Measurements from ENCODE around the gene COPG1. TPM values are rescaled to one million over a fixed set of nuclear protein-coding genes. Genes with fewer than 3 reads are reported as not detected.

Gene COPG1
- total RNA-seq, 4 donors from 2014 or later = 77.1 to 95.3 (median 88.6) TPM

DNA sequence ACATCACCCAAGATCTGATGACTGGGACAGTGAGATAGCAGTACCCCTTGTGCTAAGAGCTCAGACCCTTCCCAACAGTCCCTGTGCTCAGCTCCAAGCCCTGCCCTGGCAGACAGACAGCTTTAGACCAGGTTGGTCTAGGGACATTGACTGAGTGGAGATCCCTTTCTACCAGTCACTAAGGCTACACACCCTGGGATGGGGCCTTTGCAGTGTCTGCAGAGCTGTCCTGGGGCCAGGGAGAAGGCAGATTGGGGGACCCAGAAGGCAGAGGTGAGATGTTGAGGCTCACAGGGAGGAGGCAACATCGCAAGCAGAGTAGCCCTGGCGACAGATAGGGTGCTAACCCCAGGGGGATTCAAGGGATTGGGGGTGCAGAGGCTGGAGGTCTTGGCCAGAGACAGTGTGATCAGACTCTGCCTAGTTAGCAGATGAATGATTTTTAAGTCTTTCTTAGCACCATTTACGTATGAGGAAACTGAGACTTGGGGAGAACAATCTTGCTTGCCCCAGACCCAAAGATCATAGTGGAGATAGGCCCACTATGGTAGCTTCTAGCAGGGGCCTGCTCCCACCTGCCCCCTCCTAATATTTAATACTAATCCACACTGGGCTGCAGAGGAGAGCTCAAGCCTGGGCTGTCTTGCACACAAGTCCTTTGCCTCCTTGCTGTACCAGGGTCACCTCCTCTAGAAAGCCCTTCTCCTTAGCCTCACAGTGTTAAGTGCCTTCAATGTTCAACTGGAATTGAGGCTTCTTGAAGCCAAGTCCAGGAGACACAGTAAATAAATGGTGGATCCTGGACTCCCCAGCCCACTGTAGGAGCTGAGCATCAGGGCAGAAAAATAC lies 61.9 kb downstream of the COPG1 start:
- WGBS = 95% methylated on average over 3 of the region's 3 CpGs
- Histone ChIP-seq H3K4me3 (no peak overlapping the region), H3K27ac (no peak overlapping the region), H3K27me3 (no peaks in the 10 kb centered on the region), H3K4me1 (peaks cover 32% of the 10 kb centered on the region), H3K36me3 (no peaks in the 10 kb centered on the region), H3K9me3 (no peaks in the 10 kb centered on the region)
- TF ChIP-seq POLR2A (IDR thresholded peaks at IDR 0.05) = no peak
- peak in 1 of 2 donors; percentile 50 for DNase-seq (ENCODE audit: low spot score in 2 of 2)

DNA sequence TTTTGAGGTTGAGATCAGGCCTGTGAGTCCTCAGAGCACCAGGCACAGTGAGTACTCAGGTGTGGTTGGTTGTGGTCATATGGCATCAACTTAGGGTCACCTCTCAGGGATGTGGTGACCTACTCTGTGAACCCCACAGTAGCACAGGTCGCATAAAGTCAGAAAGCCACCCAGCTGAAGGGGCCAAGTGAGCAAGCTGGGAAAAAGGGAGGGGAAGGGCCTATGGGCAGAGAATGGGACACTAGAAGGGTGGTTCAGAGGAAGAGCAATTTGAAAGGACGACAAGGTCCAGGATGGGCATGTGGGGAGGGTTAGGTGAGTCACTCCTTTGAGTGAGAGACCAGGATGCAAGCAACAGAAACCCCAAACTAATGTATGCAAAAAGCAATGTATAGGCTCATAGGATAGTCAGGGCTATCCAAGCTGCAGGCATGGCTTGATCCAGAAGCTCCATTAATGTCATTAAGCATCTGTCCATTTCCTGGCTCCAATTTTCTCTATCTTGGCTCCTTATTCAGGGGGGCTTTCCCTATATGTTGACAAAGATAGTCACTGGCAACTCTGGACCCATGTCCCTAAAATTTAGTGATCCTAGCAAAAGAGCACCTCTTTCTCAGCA lies 62.7 kb downstream of the COPG1 start:
- no peaks in the 10 kb centered on the region for H3K27me3 ChIP-seq
- 85% methylated on average over 2 of the region's 2 CpGs for WGBS
- TF ChIP-seq, protein P1, sequence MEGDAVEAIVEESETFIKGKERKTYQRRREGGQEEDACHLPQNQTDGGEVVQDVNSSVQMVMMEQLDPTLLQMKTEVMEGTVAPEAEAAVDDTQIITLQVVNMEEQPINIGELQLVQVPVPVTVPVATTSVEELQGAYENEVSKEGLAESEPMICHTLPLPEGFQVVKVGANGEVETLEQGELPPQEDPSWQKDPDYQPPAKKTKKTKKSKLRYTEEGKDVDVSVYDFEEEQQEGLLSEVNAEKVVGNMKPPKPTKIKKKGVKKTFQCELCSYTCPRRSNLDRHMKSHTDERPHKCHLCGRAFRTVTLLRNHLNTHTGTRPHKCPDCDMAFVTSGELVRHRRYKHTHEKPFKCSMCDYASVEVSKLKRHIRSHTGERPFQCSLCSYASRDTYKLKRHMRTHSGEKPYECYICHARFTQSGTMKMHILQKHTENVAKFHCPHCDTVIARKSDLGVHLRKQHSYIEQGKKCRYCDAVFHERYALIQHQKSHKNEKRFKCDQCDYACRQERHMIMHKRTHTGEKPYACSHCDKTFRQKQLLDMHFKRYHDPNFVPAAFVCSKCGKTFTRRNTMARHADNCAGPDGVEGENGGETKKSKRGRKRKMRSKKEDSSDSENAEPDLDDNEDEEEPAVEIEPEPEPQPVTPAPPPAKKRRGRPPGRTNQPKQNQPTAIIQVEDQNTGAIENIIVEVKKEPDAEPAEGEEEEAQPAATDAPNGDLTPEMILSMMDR (IDR thresholded peaks at IDR 0.05) = no peak
- TF ChIP-seq EP300 (IDR thresholded peaks at IDR 0.05) (no peak), POLR2A (IDR thresholded peaks at IDR 0.05) (no peak), POLR2AphosphoS5 (IDR thresholded peaks at IDR 0.05) (no peak)
- H3K4me3 ChIP-seq = no peak overlapping the region
- no peaks in the 10 kb centered on the region for H3K36me3 ChIP-seq
- H3K9me3 ChIP-seq = no peaks in the 10 kb centered on the region
- DNase-seq (ENCODE audit: low spot score in 2 of 2) = peak in 1 of 2 donors; percentile 24
- no peak overlapping the region for H3K27ac ChIP-seq
- H3K4me1 ChIP-seq = peaks cover 38% of the 10 kb centered on the region

DNA sequence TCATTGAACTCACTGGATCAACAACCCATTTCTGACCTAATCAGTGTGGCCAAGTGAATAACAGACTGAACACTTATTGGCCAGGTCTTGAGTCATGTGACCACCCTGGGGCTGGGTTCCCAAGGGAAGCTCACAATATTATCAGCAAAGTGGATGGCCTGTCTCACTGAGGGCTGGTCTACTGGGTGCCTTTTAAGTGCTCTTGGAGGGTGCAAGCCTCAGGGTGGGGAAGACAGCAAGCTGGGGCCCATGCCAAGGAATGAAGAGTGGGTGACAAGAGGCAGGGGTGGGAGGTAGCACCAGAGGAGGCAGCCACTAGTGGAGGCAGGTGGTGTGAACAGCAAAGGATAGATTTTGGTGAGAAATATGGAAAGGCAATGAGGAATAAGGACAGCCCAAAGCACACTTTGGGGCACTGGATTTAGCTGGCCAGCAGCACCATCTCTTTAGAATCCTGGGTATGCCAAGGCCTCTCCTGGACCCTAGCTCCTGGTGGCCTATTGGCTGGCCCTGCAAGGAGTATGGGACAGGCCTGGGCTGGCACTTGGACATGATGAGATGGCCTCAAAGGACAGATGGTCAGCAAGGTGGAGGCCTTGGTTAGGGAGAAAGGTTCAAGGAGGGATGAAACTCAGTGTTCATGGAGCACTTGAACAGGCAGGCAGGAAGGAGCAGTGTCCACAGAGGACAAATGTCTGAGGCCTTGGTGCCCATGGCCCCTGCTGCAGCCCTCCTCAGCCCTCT lies 63.4 kb downstream of the COPG1 start:
- Histone ChIP-seq H3K36me3 (no peaks in the 10 kb centered on the region), H3K27ac (no peak overlapping the region), H3K4me3 (no peak overlapping the region), H3K4me1 (peaks cover 44% of the 10 kb centered on the region), H3K9me3 (no peaks in the 10 kb centered on the region), H3K27me3 (no peaks in the 10 kb centered on the region)
- no peak for TF ChIP-seq POLR2A (IDR thresholded peaks at IDR 0.05)
- TF ChIP-seq, protein P1 (IDR thresholded peaks at IDR 0.05) = no peak
- TF ChIP-seq POLR2AphosphoS5 (IDR thresholded peaks at IDR 0.05) = no peak
- no peak for TF ChIP-seq EP300 (IDR thresholded peaks at IDR 0.05)
- peak in 1 of 2 donors; percentile 59 for DNase-seq (ENCODE audit: low spot score in 2 of 2)

DNA sequence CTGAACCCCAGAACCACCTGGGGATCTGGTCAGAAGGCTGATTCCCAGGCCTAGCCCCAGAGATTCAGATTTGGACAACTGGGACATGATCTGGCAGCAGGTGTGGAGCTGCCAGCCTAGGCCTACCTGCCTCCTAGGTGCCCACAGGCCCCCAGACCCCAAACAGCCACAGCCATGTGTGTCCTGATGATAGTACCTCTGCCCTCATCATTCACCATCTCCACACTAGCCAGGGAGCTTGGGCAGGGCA lies 63.9 kb downstream of the COPG1 start:
- TF ChIP-seq, protein P1 (IDR thresholded peaks at IDR 0.05) = no peak
- no peak for TF ChIP-seq POLR2AphosphoS5 (IDR thresholded peaks at IDR 0.05)
- TF ChIP-seq EP300 (IDR thresholded peaks at IDR 0.05) = no peak
- no peak for TF ChIP-seq POLR2A (IDR thresholded peaks at IDR 0.05)
- Histone ChIP-seq H3K27me3 (no peaks in the 10 kb centered on the region), H3K27ac (no peak overlapping the region), H3K4me1 (peaks cover 44% of the 10 kb centered on the region), H3K4me3 (no peak overlapping the region), H3K9me3 (no peaks in the 10 kb centered on the region), H3K36me3 (no peaks in the 10 kb centered on the region)
- DNase-seq (ENCODE audit: low spot score in 2 of 2) = peak in 1 of 2 donors; percentile 61

DNA sequence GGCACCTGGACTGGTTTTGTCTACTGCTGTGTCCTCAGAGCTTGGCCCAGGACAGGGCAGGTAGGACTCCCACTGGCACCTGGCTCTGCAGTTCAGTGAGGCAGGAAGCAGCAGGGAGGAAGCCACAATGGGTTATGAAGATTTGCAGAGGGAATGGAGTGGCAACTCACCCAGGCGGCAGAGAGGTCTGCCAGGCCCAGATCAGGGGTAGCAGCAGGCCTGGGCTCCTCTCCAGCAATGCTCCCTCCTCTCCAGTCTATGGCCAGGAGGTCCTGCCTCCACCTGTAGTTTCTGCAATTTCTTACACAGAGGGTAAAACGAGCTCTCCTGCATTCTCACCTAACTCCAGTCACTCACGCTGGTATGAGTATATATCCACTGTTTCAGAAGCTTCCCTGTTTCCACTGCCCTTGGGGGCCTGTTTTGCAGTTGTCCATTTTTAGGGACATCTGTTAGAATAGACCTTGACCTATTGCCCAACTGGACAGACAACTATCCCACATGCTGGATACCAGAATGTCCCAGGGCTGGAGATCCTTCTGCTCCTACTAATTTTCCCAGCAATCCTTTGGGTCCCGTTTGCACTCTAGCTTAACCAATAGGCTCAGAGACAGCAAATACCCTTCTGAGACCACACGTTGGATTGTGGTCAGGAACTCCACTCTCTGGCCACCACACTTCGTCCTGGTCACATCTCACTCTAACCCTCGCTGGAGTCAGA lies 64.4 kb downstream of the COPG1 start:
- Histone ChIP-seq H3K4me3 (peak overlapping the region; percentile 83), H3K4me1 (peaks cover 44% of the 10 kb centered on the region), H3K9me3 (no peaks in the 10 kb centered on the region), H3K27me3 (no peaks in the 10 kb centered on the region), H3K27ac (peak overlapping the region; percentile 93), H3K36me3 (no peaks in the 10 kb centered on the region)
- 32% methylated on average over 7 of the region's 7 CpGs for WGBS
- TF ChIP-seq EP300 (IDR thresholded peaks at IDR 0.05) (no peak), POLR2A (IDR thresholded peaks at IDR 0.05) (no peak), POLR2AphosphoS5 (IDR thresholded peaks at IDR 0.05) (no peak)
- TF ChIP-seq, protein P1 (IDR thresholded peaks at IDR 0.05) = no peak
- DNase-seq (ENCODE audit: low spot score in 2 of 2) = no peak
